ENCODE data around the gene TNNI3.

DNA sequence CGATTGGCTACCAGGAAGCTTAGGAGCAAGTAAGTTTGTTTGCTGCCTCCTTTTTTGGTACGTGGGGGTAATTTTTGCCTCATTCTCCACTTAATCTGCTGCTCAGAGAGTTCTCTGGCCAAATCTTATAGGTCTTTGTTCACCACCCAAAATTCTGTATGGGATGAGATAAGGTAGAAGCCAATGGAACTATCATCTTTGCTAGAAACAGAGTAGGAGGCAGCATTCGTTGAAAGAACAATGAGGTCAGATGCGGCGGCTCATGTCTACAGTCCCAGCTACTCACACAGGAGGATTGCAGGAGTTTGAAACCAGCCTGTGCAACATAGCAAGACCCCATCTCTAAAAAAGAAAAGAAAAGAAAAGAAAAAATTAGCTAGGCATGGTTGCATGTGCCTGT lies 13.9 kb upstream of the TNNI3 start:
- no peak for TF ChIP-seq POLR2A (IDR thresholded peaks at IDR 0.05; ENCODE audit: low read depth, low read length)
- TF ChIP-seq POLR2AphosphoS5 (IDR thresholded peaks at IDR 0.05; ENCODE audit: low read depth, low read length): no peak

Measured in GM12892 (cell line).